Measurements from ENCODE around the gene TNFSF11. TPM values are rescaled to one million over a fixed set of nuclear protein-coding genes. Genes with fewer than 3 reads are reported as not detected.
A peak's percentile ranks its signal among the peaks of the same experiment; 100 is the strongest.
"Not testable (repeated sequence)": the region's sequence is repeated elsewhere in the genome, so short reads cannot be mapped to it uniquely, and the experiment has no call there.

The TNFSF11 gene
- total RNA-seq, 2 experiments from 2014 or later: not detected

- no peak for DNase-seq
- no peaks in the 10 kb centered on the region for H3K27me3 Mint-ChIP-seq
- POLR2A ChIA-PET: no interaction called here
- peaks cover 2% of the 10 kb centered on the region for H3K9me3 Mint-ChIP-seq
- H3K4me3 Mint-ChIP-seq: no peak overlapping the region
- ATAC-seq (ENCODE audit: low read depth): no peak
- H3K27ac Mint-ChIP-seq: no peak overlapping the region
- H3K36me3 Mint-ChIP-seq: no peaks in the 10 kb centered on the region
- H3K4me1 Mint-ChIP-seq: peaks cover 16% of the 10 kb centered on the region
These were observed 26.3 kb upstream of the TNFSF11 start for GRCh38 chr13:42547612-42548011.

GRCh38 chr13:42548731-42549551 is 25.0 kb upstream of the TNFSF11 start:
- Mint-ChIP-seq H3K27me3 (no peaks in the 10 kb centered on the region), H3K4me3 (peak overlapping the region; percentile 17), H3K4me1 (peaks cover 16% of the 10 kb centered on the region), H3K9me3 (peaks cover 2% of the 10 kb centered on the region), H3K36me3 (no peaks in the 10 kb centered on the region), H3K27ac (no peak overlapping the region)
- ATAC-seq (ENCODE audit: low read depth) (no peak), DNase-seq (no peak)
- POLR2A ChIA-PET: no interaction called here

- Mint-ChIP-seq H3K9me3 (peaks cover 2% of the 10 kb centered on the region), H3K36me3 (no peaks in the 10 kb centered on the region), H3K4me3 (no peak overlapping the region), H3K27me3 (no peaks in the 10 kb centered on the region), H3K4me1 (peaks cover 16% of the 10 kb centered on the region), H3K27ac (no peak overlapping the region)
- DNase-seq: no peak
- POLR2A ChIA-PET: no interaction called here
- no peak for ATAC-seq (ENCODE audit: low read depth)
These were observed 24.4 kb upstream of the TNFSF11 start for GRCh38 chr13:42549552-42549936.

- no peak overlapping the region for H3K27ac Mint-ChIP-seq
- no peak overlapping the region for H3K4me3 Mint-ChIP-seq
- peaks cover 2% of the 10 kb centered on the region for H3K9me3 Mint-ChIP-seq
- H3K27me3 Mint-ChIP-seq: no peaks in the 10 kb centered on the region
- DNase-seq: no peak
- ATAC-seq (ENCODE audit: low read depth): no peak
- POLR2A ChIA-PET: no interaction called here
- H3K4me1 Mint-ChIP-seq: peaks cover 16% of the 10 kb centered on the region
- no peaks in the 10 kb centered on the region for H3K36me3 Mint-ChIP-seq
These were observed 22.3 kb upstream of the TNFSF11 start for GRCh38 chr13:42551611-42552010.

- Mint-ChIP-seq H3K27ac (no peak overlapping the region), H3K4me3 (no peak overlapping the region), H3K27me3 (no peaks in the 10 kb centered on the region)
These were observed 20.6 kb upstream of the TNFSF11 start for GRCh38 chr13:42553098-42554046.

GRCh38 chr13:42559057-42559456 is 14.9 kb upstream of the TNFSF11 start:
- ATAC-seq (ENCODE audit: low read depth): no peak
- Mint-ChIP-seq H3K4me3 (no peak overlapping the region), H3K9me3 (peaks cover 15% of the 10 kb centered on the region), H3K27ac (no peak overlapping the region), H3K4me1 (peaks cover 6% of the 10 kb centered on the region), H3K27me3 (no peaks in the 10 kb centered on the region), H3K36me3 (no peaks in the 10 kb centered on the region)
- POLR2A ChIA-PET: no interaction called here
- no peak for DNase-seq

More at GRCh38 chr13:42553098-42554046, 20.6 kb upstream of the TNFSF11 start:
- no peak for DNase-seq
- no peak for ATAC-seq (ENCODE audit: low read depth)
- peaks cover 12% of the 10 kb centered on the region for H3K4me1 Mint-ChIP-seq
- H3K9me3 Mint-ChIP-seq: peaks cover 2% of the 10 kb centered on the region
- POLR2A ChIA-PET: no interaction called here
- no peaks in the 10 kb centered on the region for H3K36me3 Mint-ChIP-seq

- DNase-seq; H3K4me1 Mint-ChIP-seq; H3K27me3 Mint-ChIP-seq; H3K27ac Mint-ChIP-seq; POLR2A ChIA-PET; H3K4me3 Mint-ChIP-seq; H3K36me3 Mint-ChIP-seq; ATAC-seq (ENCODE audit: low read depth): not testable (repeated sequence)
- peaks cover 15% of the 10 kb centered on the region for H3K9me3 Mint-ChIP-seq
These were observed 14.3 kb upstream of the TNFSF11 start for GRCh38 chr13:42559573-42560218.

- peaks cover 15% of the 10 kb centered on the region for H3K9me3 Mint-ChIP-seq
- H3K4me3 Mint-ChIP-seq; POLR2A ChIA-PET; H3K27me3 Mint-ChIP-seq; H3K27ac Mint-ChIP-seq; ATAC-seq (ENCODE audit: low read depth); H3K36me3 Mint-ChIP-seq; H3K4me1 Mint-ChIP-seq; DNase-seq: not testable (repeated sequence)
These were observed 13.6 kb upstream of the TNFSF11 start for GRCh38 chr13:42560320-42560719.

- POLR2A ChIA-PET: no interaction called here
- H3K9me3 Mint-ChIP-seq: peaks cover 15% of the 10 kb centered on the region
- peaks cover 6% of the 10 kb centered on the region for H3K4me1 Mint-ChIP-seq
- no peak overlapping the region for H3K4me3 Mint-ChIP-seq
- H3K36me3 Mint-ChIP-seq: no peaks in the 10 kb centered on the region
- DNase-seq: no peak
- no peak for ATAC-seq (ENCODE audit: low read depth)
- no peak overlapping the region for H3K27ac Mint-ChIP-seq
- H3K27me3 Mint-ChIP-seq: peaks cover 4% of the 10 kb centered on the region
These were observed 12.0 kb upstream of the TNFSF11 start for GRCh38 chr13:42561752-42562467.

- POLR2A ChIA-PET: no interaction called here
- peaks cover 18% of the 10 kb centered on the region for H3K27me3 Mint-ChIP-seq
- H3K9me3 Mint-ChIP-seq: peaks cover 8% of the 10 kb centered on the region
- H3K4me1 Mint-ChIP-seq: no peaks in the 10 kb centered on the region
- DNase-seq (no peak), ATAC-seq (ENCODE audit: low read depth) (no peak)
- no peak overlapping the region for H3K27ac Mint-ChIP-seq
- no peaks in the 10 kb centered on the region for H3K36me3 Mint-ChIP-seq
- H3K4me3 Mint-ChIP-seq: no peak overlapping the region
These were observed 6.0 kb upstream of the TNFSF11 start for GRCh38 chr13:42567906-42568305.

- Mint-ChIP-seq H3K4me3 (no peak overlapping the region), H3K27ac (no peak overlapping the region), H3K36me3 (no peaks in the 10 kb centered on the region), H3K27me3 (peaks cover 26% of the 10 kb centered on the region), H3K9me3 (peaks cover 8% of the 10 kb centered on the region), H3K4me1 (peaks cover 5% of the 10 kb centered on the region)
- no peak for DNase-seq
- ATAC-seq (ENCODE audit: low read depth): no peak
- POLR2A ChIA-PET: no interaction called here
These were observed 4.2 kb upstream of the TNFSF11 start for GRCh38 chr13:42569576-42570344.

- H3K27ac Mint-ChIP-seq: no peak overlapping the region
- ATAC-seq (ENCODE audit: low read depth) (no peak), DNase-seq (no peak)
- no peak overlapping the region for H3K4me3 Mint-ChIP-seq
- H3K4me1 Mint-ChIP-seq: peaks cover 11% of the 10 kb centered on the region
- peaks cover 40% of the 10 kb centered on the region for H3K27me3 Mint-ChIP-seq
- no peaks in the 10 kb centered on the region for H3K36me3 Mint-ChIP-seq
- POLR2A ChIA-PET: no interaction called here
- H3K9me3 Mint-ChIP-seq: peaks cover 8% of the 10 kb centered on the region
These were observed 2.1 kb upstream of the TNFSF11 start for GRCh38 chr13:42571895-42572294.
